Activated CD8-positive, alpha-beta memory T cell treated with anti-CD3 and anti-CD28 coated beads for 24 hours (primary cell): ENCODE results near the gene HLA-C.
"Not testable (repeated sequence)": the region's sequence is repeated elsewhere in the genome, so short reads cannot be mapped to it uniquely, and the experiment has no call there.

Experiments used
- DNase-seq: peaks from one replicate; pipeline ENCODE4 v3.0.0-alpha.2; 2020

HLA-C gene

GRCh38 chr6:31271641-31272357 lies at the start of gene HLA-C:
TSS of gene HLA-C (minus strand) at chr6:31272092. CDS start at chr6:31272071, 21 bp downstream.
- peak; percentile 91 for DNase-seq

- DNase-seq: no peak
Measured at GRCh38 chr6:31321005-31321707, 49.3 kb upstream of the HLA-C start.

- no peak for DNase-seq
Measured at GRCh38 chr6:31317036-31317435, 45.1 kb upstream of the HLA-C start.

GRCh38 chr6:31309641-31310040 lies 37.7 kb upstream of the HLA-C start:
- no peak for DNase-seq

GRCh38 chr6:31308845-31309175 lies 36.9 kb upstream of the HLA-C start:
- DNase-seq: no peak

GRCh38 chr6:31308050-31308844 lies 36.4 kb upstream of the HLA-C start:
- peak; percentile 87 for DNase-seq

GRCh38 chr6:31307669-31308049 lies 35.8 kb upstream of the HLA-C start:
- DNase-seq: no peak

GRCh38 chr6:31305703-31306219 lies 33.9 kb upstream of the HLA-C start:
- DNase-seq: no peak

- DNase-seq: no peak
Measured at GRCh38 chr6:31304683-31305082, 32.8 kb upstream of the HLA-C start.

GRCh38 chr6:31300797-31301196 lies 28.9 kb upstream of the HLA-C start:
- no peak for DNase-seq

- no peak for DNase-seq
Measured at GRCh38 chr6:31299947-31300346, 28.1 kb upstream of the HLA-C start.

GRCh38 chr6:31299511-31299910 lies 27.6 kb upstream of the HLA-C start:
- no peak for DNase-seq

- DNase-seq: no peak
Measured at GRCh38 chr6:31294056-31294455, 22.2 kb upstream of the HLA-C start.

- DNase-seq: no peak
Measured at GRCh38 chr6:31293343-31293742, 21.5 kb upstream of the HLA-C start.

- DNase-seq: no peak
Measured at GRCh38 chr6:31289788-31290187, 17.9 kb upstream of the HLA-C start.

- DNase-seq: no peak
Measured at GRCh38 chr6:31287619-31288018, 15.7 kb upstream of the HLA-C start.

GRCh38 chr6:31285982-31286381 lies 14.1 kb upstream of the HLA-C start:
- no peak for DNase-seq

- DNase-seq: no peak
Measured at GRCh38 chr6:31285486-31285885, 13.6 kb upstream of the HLA-C start.

- not testable (repeated sequence) for DNase-seq
Measured at GRCh38 chr6:31279647-31280046, 7.8 kb upstream of the HLA-C start.

GRCh38 chr6:31272836-31273626 lies 1.1 kb upstream of the HLA-C start:
- DNase-seq: peak; percentile 74

GRCh38 chr6:31272436-31272835 lies 544 bp upstream of the HLA-C start:
- DNase-seq: no peak

- DNase-seq: peak; percentile 73
Measured at GRCh38 chr6:31270788-31271640, 878 bp downstream of the HLA-C start.
